A549 (cell line): ENCODE measurements around the gene NDUFB8. TPM values are rescaled to one million over a fixed set of nuclear protein-coding genes. Genes with fewer than 3 reads are reported as not detected.

Experiments used
- ATAC-seq, 2 experiments: fragments of 200-7000 bp in 1 of 2; fragments of >200 bp in 1 of 2; cut with Nextera tagmentation in 1 of 2; cut with Tn5 transposase in 1 of 2; 3 replicates each; pipeline versions ENCODE4 v1.8.0 to v1.9.1; 2018 to 2020; ENCODE audit warnings: mild to moderate bottlenecking in 1 of 2, moderate library complexity in 1 of 2
- CTCF ChIA-PET: fragments of 300-600 bp; sonication (Branson Sonifier 250); formaldehyde crosslinking; extraction: SDS; loops from one replicate; lab custom pipeline; 2021; ENCODE audit warnings: antibody characterized with exemption, inconsistent platforms; lab: Yijun Ruan, JAX
- POLR2A ChIA-PET: fragments of 350-600 bp; formaldehyde crosslinking; extraction: SDS; loops from one replicate; lab custom pipeline; 2021; ENCODE audit warnings: antibody characterized with exemption, inconsistent platforms; lab: Yijun Ruan, JAX
- DNase-seq, 2 experiments: peaks; one replicate each; pipeline versions ENCODE4 v3.0.0 to v3.0.0-alpha.2; 2011 to 2016; ENCODE audit warnings: low read depth in 1 of 2, low spot score in 1 of 2
- FAIRE-seq: peaks from 2 replicates; lab custom pipeline; 2011; peaks lifted over from hg19 to GRCh38; lab: Jason Lieb, UNC
- H3K27ac ChIP-seq, 2 experiments: fragments of >200 bp; sonication (Bioruptor Twin); formaldehyde crosslinking; 3 replicates each; pipeline ENCODE4 v1.5.1; 2016 to 2017
- H3K4me1 ChIP-seq: fragments of >200 bp; sonication (Bioruptor Twin); formaldehyde crosslinking; 3 replicates; pipeline ENCODE4 v1.6.1; 2016
- H3K4me2 ChIP-seq: fragments of >200 bp; sonication (Bioruptor Twin); formaldehyde crosslinking; 3 replicates; pipeline ENCODE4 v1.6.1; 2016
- H3K4me3 ChIP-seq: fragments of >200 bp; sonication (Bioruptor Twin); formaldehyde crosslinking; 3 replicates; pipeline ENCODE4 v1.5.1; 2016
- H3K9me3 ChIP-seq: fragments of >200 bp; sonication (Bioruptor Twin); formaldehyde crosslinking; 3 replicates; pipeline ENCODE4 v1.6.1; 2016
- BHLHE40 ChIP-seq: IDR thresholded peaks from 2 replicates; pipeline ENCODE4 v1.6.1; 2012; ENCODE audit warnings: low read depth, low read length, inconsistent platforms
- CEBPB ChIP-seq, 2 experiments: fragments of >200 bp in 1 of 2; sonication (Bioruptor Twin) in 1 of 2; formaldehyde crosslinking in 1 of 2; IDR thresholded peaks; 2 replicates each; pipeline ENCODE4 v1.6.1; 2012 to 2016
- EHF ChIP-seq: fragments of 250-450 bp; sonication (Bioruptor Pico); IDR thresholded peaks from 2 replicates; pipeline ENCODE4 v1.5.0; 2020; ENCODE audit warnings: mild to moderate bottlenecking
- FOSB ChIP-seq: fragments of 250-450 bp; sonication (Bioruptor Pico); IDR thresholded peaks from 2 replicates; pipeline ENCODE4 v1.5.0; 2020; ENCODE audit warnings: mild to moderate bottlenecking, moderate library complexity
- FOXS1 ChIP-seq: fragments of 250-450 bp; sonication (Bioruptor Pico); IDR thresholded peaks from 2 replicates; pipeline ENCODE4 v1.5.0; 2020; ENCODE audit warnings: mild to moderate bottlenecking, moderate library complexity
- HDAC2 ChIP-seq: fragments of 200-600 bp; sonication (generic); IDR thresholded peaks from 2 replicates; pipeline ENCODE4 v1.6.1; 2016
- HEYL ChIP-seq: fragments of 250-450 bp; sonication (Bioruptor Pico); IDR thresholded peaks from 2 replicates; pipeline ENCODE4 v1.8.0; 2021; ENCODE audit warnings: mild to moderate bottlenecking, moderate library complexity
- HOXA7 ChIP-seq: fragments of 250-450 bp; sonication (Bioruptor Pico); IDR thresholded peaks from 2 replicates; pipeline ENCODE4 v1.5.0; 2020; ENCODE audit warnings: mild to moderate bottlenecking, moderate library complexity
- HOXB5 ChIP-seq: fragments of 250-450 bp; sonication (Bioruptor Pico); IDR thresholded peaks from 2 replicates; pipeline ENCODE4 v1.5.0; 2020; ENCODE audit warnings: mild to moderate bottlenecking, moderate library complexity
- MYC ChIP-seq: IDR thresholded peaks from 2 replicates; pipeline ENCODE4 v1.6.1; 2012; ENCODE audit warnings: mild to moderate bottlenecking, inconsistent platforms, low read length, improper control_type of control experiment, borderline replicate concordance
- NR3C1 ChIP-seq: fragments of >200 bp; sonication (Bioruptor Twin); formaldehyde crosslinking; IDR thresholded peaks from 3 replicates; pipeline ENCODE4 v1.6.1; 2017
- POLR2A ChIP-seq: IDR thresholded peaks from 2 replicates; pipeline ENCODE4 v1.6.1; 2012; ENCODE audit warnings: mild to moderate bottlenecking, low read length
- POLR2AphosphoS2 ChIP-seq: conservative IDR thresholded peaks from 2 replicates; pipeline ENCODE4 v1.6.1; 2012; ENCODE audit warnings: low read length, improper control_type of control experiment, inconsistent platforms
- RARB ChIP-seq: fragments of 250-450 bp; sonication (Bioruptor Pico); IDR thresholded peaks from 2 replicates; pipeline ENCODE4 v1.8.0; 2021; ENCODE audit warnings: mild to moderate bottlenecking, moderate library complexity
- RNF2 ChIP-seq: fragments of 200-600 bp; sonication (generic); IDR thresholded peaks from 2 replicates; pipeline ENCODE4 v1.6.1; 2016; ENCODE audit warnings: low read depth, mild to moderate bottlenecking, antibody characterized with exemption, moderate library complexity, borderline replicate concordance
- SMC3 ChIP-seq: fragments of >200 bp; sonication (Bioruptor Twin); formaldehyde crosslinking; IDR thresholded peaks from 3 replicates; pipeline ENCODE4 v1.6.1; 2018; ENCODE audit warnings: inconsistent platforms
- ZFP36 ChIP-seq: fragments of 450-650 bp; IDR thresholded peaks from 2 replicates; pipeline ENCODE4 v1.6.1; 2014; ENCODE audit warnings: borderline replicate concordance; ENCODE audit not compliant: partially characterized antibody
- ZNF302 ChIP-seq: fragments of 250-450 bp; sonication (Bioruptor Pico); IDR thresholded peaks from 2 replicates; pipeline ENCODE4 v1.9.0; 2021; ENCODE audit warnings: inconsistent platforms, mild to moderate bottlenecking, moderate library complexity
- ZSCAN20 ChIP-seq: fragments of 250-450 bp; sonication (Bioruptor Pico); IDR thresholded peaks from 2 replicates; pipeline ENCODE4 v1.8.0; 2022; ENCODE audit warnings: mild to moderate bottlenecking, moderate library complexity
- WGBS: methylation state at CpG from one replicate; pipeline ENCODE4 v1.1.6; 2017; ENCODE audit errors: missing lambda C conversion rate; 5-methylcytosine and 5-hydroxymethylcytosine counted together
- polyA plus RNA-seq, 4 experiments: library from polyadenylated mRNA; depleted of rRNA in 3 of 4; stranded (reverse); fragments of >200 nt; fragmentation: RNase III in 1 of 4; extraction: RNeasy Plus Mini Kit Qiagen cat#74134 plus additional on column Dnase treatment in 1 of 4; gene quantifications; 2 replicates in 3 of 4; 3 replicates in 1 of 4; pipeline ENCODE4 v1.2.3, GENCODE V29; 2011 to 2017
- TF ChIP-seq, protein P1 (sequence below): fragments of 150-350 bp; IDR thresholded peaks from 2 replicates; pipeline ENCODE4 v1.6.1; 2014; ENCODE audit warnings: low read depth, mild to moderate bottlenecking, low read length
- TF ChIP-seq, protein P2 (sequence below): fragments of 250-450 bp; sonication (Bioruptor Pico); IDR thresholded peaks from 2 replicates; pipeline ENCODE4 v1.5.0; 2021; ENCODE audit warnings: mild to moderate bottlenecking, moderate library complexity, borderline replicate concordance
- TF ChIP-seq, protein P3 (sequence below): fragments of 200-600 bp; sonication (generic); IDR thresholded peaks from 2 replicates; pipeline ENCODE4 v1.6.1; 2016; ENCODE audit warnings: antibody characterized with exemption, mild to moderate bottlenecking, moderate library complexity
- TF ChIP-seq, protein P4 (sequence below): fragments of >200 bp; sonication (Bioruptor Twin); formaldehyde crosslinking; IDR thresholded peaks from 3 replicates; pipeline ENCODE4 v1.5.1; 2016
- TF ChIP-seq, protein P5 (sequence below): IDR thresholded peaks from 2 replicates; pipeline ENCODE4 v1.6.1; 2012; ENCODE audit warnings: low read depth, borderline replicate concordance
- TF ChIP-seq, protein P6 (sequence below): fragments of >200 bp; sonication (Bioruptor Twin); formaldehyde crosslinking; IDR thresholded peaks from 2 replicates; pipeline ENCODE4 v1.6.1; 2016

The NDUFB8 gene
- polyA plus RNA-seq, 2 of the 4 experiments (the other 2 are of a cell fraction) = 221 to 333 TPM

DNA sequence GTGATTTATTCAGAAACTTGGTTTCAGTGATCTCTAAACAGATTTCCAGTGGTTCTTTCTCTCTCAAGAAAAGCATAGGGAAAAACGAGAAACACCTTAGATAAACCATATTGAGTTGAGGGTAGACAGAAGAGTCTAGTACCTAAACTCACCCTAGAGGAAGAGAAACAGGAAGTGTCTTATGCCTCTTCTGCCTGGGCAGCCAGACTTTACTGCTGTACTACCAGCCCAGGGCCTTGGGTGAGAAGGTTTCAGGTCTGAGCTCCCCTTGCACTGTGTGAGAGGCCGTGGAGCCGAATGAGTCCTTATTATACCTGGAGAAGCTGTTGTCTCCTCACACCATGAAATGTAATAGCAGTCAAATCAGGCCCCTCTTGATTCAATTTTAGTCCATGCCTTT is 24.3 kb upstream of the NDUFB8 start:
- TF ChIP-seq, protein P1, sequence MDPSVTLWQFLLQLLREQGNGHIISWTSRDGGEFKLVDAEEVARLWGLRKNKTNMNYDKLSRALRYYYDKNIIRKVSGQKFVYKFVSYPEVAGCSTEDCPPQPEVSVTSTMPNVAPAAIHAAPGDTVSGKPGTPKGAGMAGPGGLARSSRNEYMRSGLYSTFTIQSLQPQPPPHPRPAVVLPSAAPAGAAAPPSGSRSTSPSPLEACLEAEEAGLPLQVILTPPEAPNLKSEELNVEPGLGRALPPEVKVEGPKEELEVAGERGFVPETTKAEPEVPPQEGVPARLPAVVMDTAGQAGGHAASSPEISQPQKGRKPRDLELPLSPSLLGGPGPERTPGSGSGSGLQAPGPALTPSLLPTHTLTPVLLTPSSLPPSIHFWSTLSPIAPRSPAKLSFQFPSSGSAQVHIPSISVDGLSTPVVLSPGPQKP = no peak
- TF ChIP-seq HDAC2 (no peak), HOXA7 (CRISPR knock-in tag) (no peak), HOXB5 (CRISPR knock-in tag) (no peak), HEYL (CRISPR knock-in tag) (no peak), NR3C1 (no peak), ZNF302 (no peak), POLR2AphosphoS2 (no peak), ZSCAN20 (CRISPR knock-in tag) (no peak), FOXS1 (CRISPR knock-in tag) (no peak), POLR2A (no peak)
- TF ChIP-seq, protein P2, sequence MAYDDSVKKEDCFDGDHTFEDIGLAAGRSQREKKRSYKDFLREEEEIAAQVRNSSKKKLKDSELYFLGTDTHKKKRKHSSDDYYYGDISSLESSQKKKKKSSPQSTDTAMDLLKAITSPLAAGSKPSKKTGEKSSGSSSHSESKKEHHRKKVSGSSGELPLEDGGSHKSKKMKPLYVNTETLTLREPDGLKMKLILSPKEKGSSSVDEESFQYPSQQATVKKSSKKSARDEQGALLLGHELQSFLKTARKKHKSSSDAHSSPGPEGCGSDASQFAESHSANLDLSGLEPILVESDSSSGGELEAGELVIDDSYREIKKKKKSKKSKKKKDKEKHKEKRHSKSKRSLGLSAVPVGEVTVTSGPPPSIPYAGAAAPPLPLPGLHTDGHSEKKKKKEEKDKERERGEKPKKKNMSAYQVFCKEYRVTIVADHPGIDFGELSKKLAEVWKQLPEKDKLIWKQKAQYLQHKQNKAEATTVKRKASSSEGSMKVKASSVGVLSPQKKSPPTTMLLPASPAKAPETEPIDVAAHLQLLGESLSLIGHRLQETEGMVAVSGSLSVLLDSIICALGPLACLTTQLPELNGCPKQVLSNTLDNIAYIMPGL (CRISPR knock-in tag) = no peak
- TF ChIP-seq, protein P3, sequence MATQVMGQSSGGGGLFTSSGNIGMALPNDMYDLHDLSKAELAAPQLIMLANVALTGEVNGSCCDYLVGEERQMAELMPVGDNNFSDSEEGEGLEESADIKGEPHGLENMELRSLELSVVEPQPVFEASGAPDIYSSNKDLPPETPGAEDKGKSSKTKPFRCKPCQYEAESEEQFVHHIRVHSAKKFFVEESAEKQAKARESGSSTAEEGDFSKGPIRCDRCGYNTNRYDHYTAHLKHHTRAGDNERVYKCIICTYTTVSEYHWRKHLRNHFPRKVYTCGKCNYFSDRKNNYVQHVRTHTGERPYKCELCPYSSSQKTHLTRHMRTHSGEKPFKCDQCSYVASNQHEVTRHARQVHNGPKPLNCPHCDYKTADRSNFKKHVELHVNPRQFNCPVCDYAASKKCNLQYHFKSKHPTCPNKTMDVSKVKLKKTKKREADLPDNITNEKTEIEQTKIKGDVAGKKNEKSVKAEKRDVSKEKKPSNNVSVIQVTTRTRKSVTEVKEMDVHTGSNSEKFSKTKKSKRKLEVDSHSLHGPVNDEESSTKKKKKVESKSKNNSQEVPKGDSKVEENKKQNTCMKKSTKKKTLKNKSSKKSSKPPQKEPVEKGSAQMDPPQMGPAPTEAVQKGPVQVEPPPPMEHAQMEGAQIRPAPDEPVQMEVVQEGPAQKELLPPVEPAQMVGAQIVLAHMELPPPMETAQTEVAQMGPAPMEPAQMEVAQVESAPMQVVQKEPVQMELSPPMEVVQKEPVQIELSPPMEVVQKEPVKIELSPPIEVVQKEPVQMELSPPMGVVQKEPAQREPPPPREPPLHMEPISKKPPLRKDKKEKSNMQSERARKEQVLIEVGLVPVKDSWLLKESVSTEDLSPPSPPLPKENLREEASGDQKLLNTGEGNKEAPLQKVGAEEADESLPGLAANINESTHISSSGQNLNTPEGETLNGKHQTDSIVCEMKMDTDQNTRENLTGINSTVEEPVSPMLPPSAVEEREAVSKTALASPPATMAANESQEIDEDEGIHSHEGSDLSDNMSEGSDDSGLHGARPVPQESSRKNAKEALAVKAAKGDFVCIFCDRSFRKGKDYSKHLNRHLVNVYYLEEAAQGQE = no peak
- ChIA-PET POLR2A (no interaction called here), CTCF (interaction anchor here (0.6 to 10.0 kb wide), 5 partner anchors 9 to 325 kb away, joined by 3 to 82 read pairs (median 8); partner anchors contain the start of gene HIF1AN)
- Histone ChIP-seq H3K27ac (no peak overlapping the region), H3K4me1 (peaks cover 6% of the 10 kb centered on the region; the same call in 1 of the 3 replicates), H3K4me2 (no peak overlapping the region), H3K4me3 (no peak overlapping the region), H3K9me3 (no peaks in the 10 kb centered on the region)
- no peak for FAIRE-seq
- no peak for DNase-seq
- WGBS = 92% methylated on average over 3 of the region's 3 CpGs
- no peak for ATAC-seq

DNA sequence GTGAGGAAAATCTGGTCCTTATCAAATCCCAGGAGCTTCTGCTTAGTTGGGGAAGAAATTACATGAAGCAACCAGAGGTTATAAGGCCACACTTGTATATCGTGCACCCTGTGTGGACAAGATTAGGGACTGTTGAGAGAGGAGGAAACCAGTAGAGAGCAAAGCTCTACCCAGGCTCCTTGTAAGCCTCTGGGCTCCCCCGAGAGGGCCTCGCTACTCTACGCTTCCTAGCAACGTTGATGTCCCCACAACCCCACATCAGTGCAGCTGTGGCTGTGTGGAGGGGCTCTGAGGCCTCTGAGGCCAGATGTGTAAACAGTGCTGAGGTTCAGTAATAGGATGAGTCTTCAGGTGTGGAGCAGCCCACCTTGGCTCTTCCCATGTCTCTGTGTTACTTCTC is 22.1 kb upstream of the NDUFB8 start:
- no peak for DNase-seq
- TF ChIP-seq FOSB (CRISPR knock-in tag) = no peak
- TF ChIP-seq, protein P4, sequence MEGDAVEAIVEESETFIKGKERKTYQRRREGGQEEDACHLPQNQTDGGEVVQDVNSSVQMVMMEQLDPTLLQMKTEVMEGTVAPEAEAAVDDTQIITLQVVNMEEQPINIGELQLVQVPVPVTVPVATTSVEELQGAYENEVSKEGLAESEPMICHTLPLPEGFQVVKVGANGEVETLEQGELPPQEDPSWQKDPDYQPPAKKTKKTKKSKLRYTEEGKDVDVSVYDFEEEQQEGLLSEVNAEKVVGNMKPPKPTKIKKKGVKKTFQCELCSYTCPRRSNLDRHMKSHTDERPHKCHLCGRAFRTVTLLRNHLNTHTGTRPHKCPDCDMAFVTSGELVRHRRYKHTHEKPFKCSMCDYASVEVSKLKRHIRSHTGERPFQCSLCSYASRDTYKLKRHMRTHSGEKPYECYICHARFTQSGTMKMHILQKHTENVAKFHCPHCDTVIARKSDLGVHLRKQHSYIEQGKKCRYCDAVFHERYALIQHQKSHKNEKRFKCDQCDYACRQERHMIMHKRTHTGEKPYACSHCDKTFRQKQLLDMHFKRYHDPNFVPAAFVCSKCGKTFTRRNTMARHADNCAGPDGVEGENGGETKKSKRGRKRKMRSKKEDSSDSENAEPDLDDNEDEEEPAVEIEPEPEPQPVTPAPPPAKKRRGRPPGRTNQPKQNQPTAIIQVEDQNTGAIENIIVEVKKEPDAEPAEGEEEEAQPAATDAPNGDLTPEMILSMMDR = no peak
- no peak for TF ChIP-seq EHF (CRISPR knock-in tag)
- no peak for TF ChIP-seq BHLHE40
- no peak for TF ChIP-seq HDAC2
- no peak for TF ChIP-seq POLR2A
- TF ChIP-seq, protein P2 (CRISPR knock-in tag) = no peak
- TF ChIP-seq, protein P5, sequence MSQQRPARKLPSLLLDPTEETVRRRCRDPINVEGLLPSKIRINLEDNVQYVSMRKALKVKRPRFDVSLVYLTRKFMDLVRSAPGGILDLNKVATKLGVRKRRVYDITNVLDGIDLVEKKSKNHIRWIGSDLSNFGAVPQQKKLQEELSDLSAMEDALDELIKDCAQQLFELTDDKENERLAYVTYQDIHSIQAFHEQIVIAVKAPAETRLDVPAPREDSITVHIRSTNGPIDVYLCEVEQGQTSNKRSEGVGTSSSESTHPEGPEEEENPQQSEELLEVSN = no peak
- no peak for TF ChIP-seq CEBPB (IDR thresholded peaks at IDR 0.05)
- TF ChIP-seq, protein P6, sequence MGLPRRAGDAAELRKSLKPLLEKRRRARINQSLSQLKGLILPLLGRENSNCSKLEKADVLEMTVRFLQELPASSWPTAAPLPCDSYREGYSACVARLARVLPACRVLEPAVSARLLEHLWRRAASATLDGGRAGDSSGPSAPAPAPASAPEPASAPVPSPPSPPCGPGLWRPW = no peak
- no peak for TF ChIP-seq RARB (CRISPR knock-in tag)
- TF ChIP-seq SMC3 = no peak
- no peak for TF ChIP-seq HEYL (CRISPR knock-in tag)
- no peak for TF ChIP-seq HOXA7 (CRISPR knock-in tag)
- no peak for TF ChIP-seq MYC
- no peak for TF ChIP-seq RNF2
- TF ChIP-seq ZFP36 = no peak
- TF ChIP-seq POLR2AphosphoS2 = no peak
- no peak for TF ChIP-seq NR3C1
- TF ChIP-seq, all 56 proteins: peak for 0
- WGBS = 93% methylated on average over 5 of the region's 5 CpGs
- ChIA-PET CTCF (interaction anchor here (1.0 to 10.0 kb wide), 8 partner anchors 11 to 327 kb away, joined by 3 to 82 read pairs (median 8); partner anchors contain the start of gene HIF1AN), POLR2A (interaction anchor here (1.9 kb wide), 1 partner anchor 16 kb away, joined by 6 read pairs; the partner anchor contains the start of gene HIF1AN)
- Histone ChIP-seq H3K4me3 (no peak overlapping the region), H3K27ac (no peak overlapping the region), H3K9me3 (no peaks in the 10 kb centered on the region), H3K4me2 (no peak overlapping the region), H3K4me1 (peaks cover 6% of the 10 kb centered on the region; the same call in 1 of the 3 replicates)
- FAIRE-seq (no peak), ATAC-seq (no peak)
